Hypothalamus (tissue), 51 donors: ENCODE results near the gene GIMAP4.
"Not testable (repeated sequence)": the region's sequence is repeated elsewhere in the genome, so short reads cannot be mapped to it uniquely, and the experiment has no call there.

Experiments used
- DNase-seq, 51 donors: peaks; one replicate each; lab custom pipeline; 2025; lab: John Stamatoyannopoulos, UW

GIMAP4 gene

DNA sequence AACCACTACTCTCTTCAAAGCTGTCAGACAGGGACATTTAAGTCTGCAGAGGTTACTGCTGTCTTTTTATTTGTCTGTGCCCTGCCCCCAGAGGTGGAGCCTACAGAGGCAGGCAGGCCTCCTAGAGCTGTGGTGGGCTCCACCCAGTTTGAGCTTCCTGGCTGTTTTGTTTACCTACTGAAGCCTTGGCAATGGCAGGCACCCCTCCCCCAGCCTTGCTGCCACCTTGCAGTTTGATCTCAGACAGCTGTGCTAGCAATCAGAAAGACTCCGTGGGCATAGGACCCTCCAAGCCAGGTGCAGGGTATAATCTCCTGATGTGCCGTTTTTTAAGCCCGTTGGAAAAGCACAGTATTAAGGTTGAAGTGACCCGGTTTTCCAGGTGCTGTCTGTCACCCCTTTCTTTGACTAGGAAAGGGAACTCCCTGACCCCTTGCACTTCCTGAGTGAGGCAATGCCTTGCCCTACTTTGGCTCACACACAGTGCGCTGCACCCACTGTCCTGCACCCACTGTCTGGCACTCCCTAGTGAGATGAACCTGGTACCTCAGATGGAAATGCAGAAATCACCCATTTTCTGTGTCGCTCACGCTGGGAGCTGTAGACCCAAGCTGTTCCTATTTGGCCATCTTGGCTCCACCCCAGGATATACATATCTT lies 12.9 kb downstream of the GIMAP4 start:
- DNase-seq: not testable (repeated sequence)

- DNase-seq: no peak
Observed at GRCh38 chr7:150580638-150581394, 13.6 kb downstream of the GIMAP4 start.

- no peak for DNase-seq
Observed at GRCh38 chr7:150585199-150585598, 18.0 kb downstream of the GIMAP4 start.

GRCh38 chr7:150586068-150586784 lies 19.0 kb downstream of the GIMAP4 start:
- peak in 1 of 51 donors; percentile 2 for DNase-seq

- no peak for DNase-seq
Observed at GRCh38 chr7:150586785-150587152, 19.6 kb downstream of the GIMAP4 start.

DNA sequence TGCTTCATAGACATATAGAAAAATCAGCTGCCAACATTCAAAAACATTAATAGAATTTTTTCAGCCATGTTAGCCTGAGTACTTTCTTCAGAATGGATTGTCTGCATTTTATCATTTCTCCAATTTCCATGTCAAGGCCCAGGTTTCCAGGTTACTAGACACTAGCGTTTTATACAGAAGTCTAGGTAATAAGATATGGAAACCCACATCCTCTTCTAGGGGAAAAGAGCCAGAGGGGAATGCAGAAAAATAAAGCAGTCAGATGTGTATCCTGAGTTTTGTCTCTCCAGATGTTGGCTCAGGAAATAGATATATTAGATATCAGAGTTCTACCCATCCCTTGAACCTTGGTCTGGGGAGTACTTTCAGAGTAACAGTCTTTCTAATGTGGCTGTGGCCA lies 20.4 kb downstream of the GIMAP4 start:
- DNase-seq: no peak

GRCh38 chr7:150594805-150595204 lies 27.6 kb downstream of the GIMAP4 start:
- no peak for DNase-seq

DNA sequence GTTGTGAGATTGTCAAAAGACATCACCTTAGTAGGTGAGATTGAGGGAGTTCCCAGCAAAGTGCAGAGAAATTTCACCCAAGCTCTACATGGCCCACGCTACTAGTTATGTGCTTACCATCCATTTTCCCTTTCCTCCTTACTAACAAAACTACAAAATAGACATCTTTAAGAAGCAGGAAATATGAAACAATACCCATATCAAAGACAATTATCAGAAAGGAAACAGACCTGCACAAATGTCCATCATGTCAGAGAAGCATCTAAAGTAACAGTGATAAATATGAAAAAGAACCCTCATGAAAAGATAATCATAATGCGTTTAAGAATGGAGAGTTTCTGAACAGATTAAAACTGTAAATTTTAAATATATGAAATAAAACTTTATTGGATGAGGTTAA lies 28.2 kb downstream of the GIMAP4 start:
- no peak for DNase-seq

DNA sequence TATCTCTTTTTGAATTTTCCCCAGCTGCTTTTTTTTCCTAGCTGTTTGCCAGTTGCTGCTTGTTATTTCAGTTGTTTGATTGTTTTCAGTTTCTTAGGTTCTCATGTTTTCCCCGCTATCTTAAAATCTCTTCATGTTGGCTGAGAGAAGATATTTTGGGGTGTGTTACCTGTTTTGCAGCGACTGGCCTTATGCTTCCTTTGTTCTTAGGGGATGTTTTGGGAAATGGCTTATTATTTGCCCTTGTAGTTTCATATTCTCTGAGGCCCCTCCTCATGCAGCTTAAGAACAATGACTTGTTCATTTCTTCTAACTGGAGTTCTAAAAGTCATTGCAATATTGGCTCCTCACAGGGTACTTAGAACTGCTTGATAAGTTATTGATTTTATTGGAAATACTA lies 36.4 kb downstream of the GIMAP4 start:
- DNase-seq: not testable (repeated sequence)

DNA sequence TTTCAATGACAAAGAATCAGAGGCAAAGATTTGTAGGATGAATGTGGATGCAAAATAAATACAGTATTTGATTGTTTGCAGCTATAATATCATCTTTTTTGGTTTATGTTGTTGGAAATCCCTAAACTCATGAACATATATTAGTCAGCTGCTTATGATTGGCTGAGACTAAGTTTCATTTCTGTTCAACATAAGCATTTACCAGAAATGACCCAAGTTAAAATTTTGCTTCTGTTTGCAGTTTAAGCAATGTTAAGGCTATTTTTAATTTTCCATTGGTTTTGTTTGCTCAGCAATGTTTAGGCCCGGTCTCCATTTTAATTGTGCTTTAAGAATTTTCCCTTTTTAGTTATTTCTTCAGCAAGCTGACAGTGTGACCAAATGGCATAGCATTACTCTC lies 43.0 kb downstream of the GIMAP4 start:
- DNase-seq: no peak

DNA sequence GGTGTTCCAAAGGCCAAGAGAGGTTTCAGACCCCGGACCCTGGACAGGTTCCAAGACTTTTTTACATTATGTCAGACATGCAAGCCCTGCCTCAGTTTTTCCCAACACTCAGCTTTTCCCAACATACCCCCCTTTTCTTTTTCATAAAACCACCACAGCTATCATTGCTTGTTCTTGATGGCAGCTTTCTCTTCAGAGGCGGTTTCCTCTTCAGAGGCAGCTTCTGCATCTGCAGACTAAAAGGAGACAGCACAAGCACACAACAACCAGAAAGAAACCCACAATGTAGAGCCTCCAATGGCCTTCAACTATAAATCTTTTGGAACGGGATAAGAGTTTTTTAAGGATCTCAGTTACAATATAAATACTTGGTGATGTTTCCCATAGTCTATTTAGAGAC lies 45.7 kb downstream of the GIMAP4 start:
- no peak for DNase-seq

DNA sequence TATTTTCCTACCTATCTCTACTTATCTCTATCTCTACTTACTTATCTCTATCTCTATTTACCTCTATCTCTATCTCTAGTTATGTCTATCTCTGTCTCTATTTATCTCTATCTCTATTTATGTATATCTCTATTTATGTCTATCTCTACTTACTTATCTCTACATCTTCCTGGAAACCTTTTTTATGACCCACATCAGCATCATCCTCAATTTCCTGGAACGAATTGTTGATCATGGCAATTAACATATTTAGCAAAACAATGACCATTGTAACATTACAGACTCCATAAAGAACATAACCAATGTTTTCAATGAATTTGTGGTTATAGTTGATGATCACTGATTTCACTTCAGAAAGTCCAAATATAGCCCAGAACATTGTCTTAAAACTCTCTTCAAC lies 46.7 kb downstream of the GIMAP4 start:
- DNase-seq: no peak

DNA sequence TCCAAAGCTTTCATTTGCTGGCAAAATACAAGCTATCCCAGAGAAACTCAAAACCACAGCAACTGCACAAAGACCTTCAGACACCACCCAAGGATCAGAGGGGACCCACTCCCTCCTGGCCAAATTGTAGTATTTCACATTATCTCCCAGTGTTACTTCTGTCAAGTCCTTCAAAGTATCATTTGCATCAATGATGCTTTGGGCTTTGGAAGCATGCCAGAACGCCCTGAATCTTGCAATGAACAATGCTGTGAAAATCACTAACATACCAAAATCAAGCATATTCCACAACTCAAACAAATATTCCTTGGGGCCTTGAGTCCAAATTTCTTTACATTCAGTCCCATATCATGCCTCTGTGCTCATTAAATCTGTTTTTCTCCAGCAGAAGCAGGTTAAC lies 47.2 kb downstream of the GIMAP4 start:
- not testable (repeated sequence) for DNase-seq

DNA sequence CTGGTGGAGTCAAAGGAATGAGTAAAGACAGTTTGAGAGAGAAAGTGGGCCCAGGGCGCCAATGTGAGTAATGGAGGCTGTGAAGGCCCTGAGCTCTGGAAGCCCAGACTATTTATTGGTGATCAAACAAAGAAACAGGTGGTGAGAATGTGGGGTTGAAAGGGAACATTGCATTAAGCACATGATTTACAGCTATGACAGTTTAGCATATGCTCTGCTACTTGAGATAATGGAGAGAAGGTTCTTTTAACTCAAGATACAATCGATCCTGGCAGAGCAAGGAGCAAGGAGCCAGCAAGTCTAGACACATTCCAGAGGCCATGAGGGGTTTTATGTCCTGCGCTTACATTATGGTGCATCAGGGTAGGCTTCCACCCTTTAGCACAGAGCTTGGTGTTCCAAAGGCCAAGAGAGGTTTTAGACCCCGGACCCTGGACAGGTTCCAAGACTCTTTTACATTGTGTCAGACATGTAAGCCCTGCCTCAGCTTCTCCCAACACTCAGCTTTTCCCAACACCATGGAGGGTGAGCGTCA lies 48.1 kb downstream of the GIMAP4 start:
- DNase-seq: not testable (repeated sequence)

- DNase-seq: no peak
Observed at GRCh38 chr7:150620061-150620460, 52.9 kb downstream of the GIMAP4 start.

GRCh38 chr7:150620617-150621371 lies 53.6 kb downstream of the GIMAP4 start:
- no peak for DNase-seq

- DNase-seq: no peak
Observed at GRCh38 chr7:150621376-150621775, 54.2 kb downstream of the GIMAP4 start.
